ENCODE data around the gene YY1. TPM values are rescaled to one million over a fixed set of nuclear protein-coding genes. Genes with fewer than 3 reads are reported as not detected.
"Not testable (repeated sequence)": the region's sequence is repeated elsewhere in the genome, so short reads cannot be mapped to it uniquely, and the experiment has no call there.

The YY1 gene
- total RNA-seq, 1 experiment from 2014 or later: 56.5 TPM

DNA sequence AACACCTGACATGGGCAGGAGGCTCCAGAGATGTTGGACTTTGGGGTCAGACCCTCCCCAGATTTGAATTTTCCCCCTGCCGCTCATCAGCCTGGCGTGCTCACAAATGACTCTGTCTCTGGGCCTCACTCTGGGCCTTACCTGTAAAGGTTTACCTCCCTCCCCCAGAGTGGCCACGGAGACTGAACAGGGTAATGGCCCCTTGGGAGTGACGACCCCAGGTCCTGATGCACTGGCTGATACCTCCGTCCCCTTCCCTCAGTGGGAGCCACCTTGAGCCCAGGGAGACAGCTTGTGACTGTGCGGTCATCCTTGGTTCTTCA lies 60.3 kb downstream of the YY1 start:
- in situ Hi-C loops (cut with HindIII; ENCODE audit: low pct_unique_long_range_greater_than_20kb, low sequenced_read_pairs): no loop called here
- no peak for DNase-seq (ENCODE audit: low read depth, low spot score)

DNA sequence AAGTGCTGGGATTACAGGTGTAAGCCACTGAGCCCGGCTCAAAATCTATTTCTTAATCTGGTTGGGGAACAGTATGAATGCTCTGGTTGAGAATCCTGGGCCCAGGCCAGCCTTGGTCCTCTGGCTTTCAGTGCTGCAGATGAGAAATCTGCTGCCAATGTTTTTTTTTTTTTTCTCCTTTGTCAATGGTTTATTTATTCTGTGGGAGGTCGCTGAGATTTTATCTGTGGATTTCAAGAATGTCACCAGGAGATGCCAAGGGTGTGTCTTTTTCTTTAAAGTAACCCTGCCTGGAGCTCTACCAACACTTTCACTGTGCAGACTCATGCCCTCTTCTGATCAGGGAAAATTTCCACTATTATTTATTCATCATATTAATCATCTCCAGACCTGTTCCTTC lies 63.7 kb downstream of the YY1 start:
- in situ Hi-C loops (cut with HindIII; ENCODE audit: low pct_unique_long_range_greater_than_20kb, low sequenced_read_pairs): no loop called here
- no peak for DNase-seq (ENCODE audit: low read depth, low spot score)

DNA sequence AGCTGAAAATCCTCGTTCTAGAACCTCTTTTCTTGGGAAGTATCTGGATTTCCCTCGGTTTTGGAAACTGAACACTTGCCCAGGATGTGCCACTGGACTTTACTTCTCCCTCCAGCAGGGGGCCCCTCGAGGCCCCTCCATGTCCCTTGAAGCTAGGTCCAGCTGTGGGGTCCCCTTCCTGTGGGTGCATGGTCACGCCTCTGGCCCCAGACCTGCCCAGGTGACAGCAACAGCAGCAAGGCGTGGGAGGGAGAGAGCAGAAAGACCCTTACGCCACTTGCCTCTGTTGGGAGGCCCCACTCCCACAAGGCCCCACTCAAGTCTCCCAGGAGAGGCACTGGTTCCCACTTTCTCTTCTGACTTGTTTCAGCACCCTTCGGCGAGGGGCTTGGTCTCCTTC lies 64.2 kb downstream of the YY1 start:
- peak; percentile 58 for DNase-seq (ENCODE audit: low read depth, low spot score)
- in situ Hi-C loops (cut with HindIII; ENCODE audit: low pct_unique_long_range_greater_than_20kb, low sequenced_read_pairs): no loop called here

DNA sequence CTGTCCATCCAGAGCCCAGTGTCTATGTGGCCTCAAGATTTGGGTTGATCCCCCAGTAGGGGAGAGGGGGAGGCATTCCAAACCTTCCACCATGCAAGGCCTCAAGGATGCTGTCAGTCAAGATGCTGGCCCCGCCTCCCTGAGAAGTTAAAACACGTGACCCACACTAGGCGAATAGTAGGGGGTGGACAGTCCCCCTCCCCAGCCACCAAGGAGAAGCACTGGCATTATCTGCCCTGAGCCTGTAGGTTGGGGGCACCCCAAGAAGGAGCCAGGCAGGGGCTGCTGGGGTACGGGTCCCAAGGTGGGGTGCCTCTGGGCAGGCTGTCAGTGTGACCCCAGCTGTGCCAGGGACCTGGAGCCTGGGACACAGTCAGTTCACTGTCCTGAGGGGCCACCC lies 65.0 kb downstream of the YY1 start:
- no peak for DNase-seq (ENCODE audit: low read depth, low spot score)

DNA sequence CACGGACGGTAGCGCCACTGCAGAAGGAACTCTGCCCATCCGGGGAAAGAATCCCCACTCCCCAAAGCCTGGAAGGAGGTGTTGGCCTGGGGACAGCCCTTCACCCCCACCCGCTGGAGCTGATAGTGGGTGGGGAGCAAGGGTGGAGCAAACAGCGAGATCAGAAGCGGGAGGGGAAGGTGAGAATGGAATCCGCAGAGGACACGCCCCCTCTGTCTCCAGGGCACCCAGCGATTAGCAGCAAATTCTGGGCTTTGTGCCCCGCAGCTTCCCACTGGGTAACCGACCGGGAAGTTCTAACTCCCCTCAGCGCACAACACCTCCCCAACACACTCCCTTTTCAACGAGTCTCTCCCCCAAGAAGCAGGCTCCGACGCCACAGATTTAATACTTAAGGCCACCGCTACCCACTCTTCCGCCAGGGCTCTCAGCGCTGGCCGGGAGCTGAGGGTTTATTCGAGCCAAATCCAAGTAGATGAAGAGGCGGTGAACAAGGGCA lies 65.9 kb downstream of the YY1 start:
- no peak for DNase-seq (ENCODE audit: low read depth, low spot score)
- in situ Hi-C loops (cut with HindIII; ENCODE audit: low pct_unique_long_range_greater_than_20kb, low sequenced_read_pairs): no loop called here

More for the DNA sequence above, 65.0 kb downstream of the YY1 start:
- in situ Hi-C loops (cut with HindIII; ENCODE audit: low pct_unique_long_range_greater_than_20kb, low sequenced_read_pairs): no loop called here

DNA sequence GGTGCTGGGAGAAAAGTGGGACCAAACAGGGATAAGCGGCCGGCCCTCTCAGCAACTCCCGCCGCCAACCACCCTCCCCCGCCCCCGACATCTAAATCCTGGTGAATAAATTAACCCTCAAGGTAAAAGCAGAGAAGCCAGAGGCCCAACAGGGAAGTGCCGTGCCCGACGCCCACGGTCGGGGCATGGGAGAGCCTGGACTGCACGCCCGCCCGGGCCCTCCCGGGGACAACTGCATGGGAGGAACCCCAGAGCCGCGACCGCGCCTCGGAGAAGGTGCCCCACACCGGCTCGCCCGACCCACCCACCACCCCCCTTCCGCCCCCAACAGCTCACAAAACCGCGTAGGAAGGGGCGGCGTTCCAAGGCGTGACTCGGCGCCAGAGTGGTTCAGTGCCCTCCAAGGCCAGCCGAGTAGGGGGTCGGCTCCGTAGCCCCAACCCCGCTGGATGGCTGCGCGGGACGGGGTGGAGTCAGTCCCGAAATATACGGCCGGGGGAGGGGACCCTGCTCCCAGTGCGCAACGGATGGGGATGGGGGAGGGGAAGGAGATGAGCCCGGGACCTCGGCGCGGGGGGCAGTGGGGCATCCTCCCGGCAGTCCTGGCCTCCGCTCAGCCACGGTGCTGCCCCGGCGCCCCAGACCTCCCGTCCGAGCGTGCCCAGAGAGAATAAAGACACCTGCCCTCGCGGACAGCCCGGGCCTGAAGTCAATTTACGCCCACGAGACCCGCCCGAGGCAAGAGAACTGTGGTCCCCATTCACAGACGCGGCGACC lies 66.6 kb downstream of the YY1 start:
- DNase-seq (ENCODE audit: low read depth, low spot score): no peak
- in situ Hi-C loops (cut with HindIII; ENCODE audit: low pct_unique_long_range_greater_than_20kb, low sequenced_read_pairs): no loop called here

DNA sequence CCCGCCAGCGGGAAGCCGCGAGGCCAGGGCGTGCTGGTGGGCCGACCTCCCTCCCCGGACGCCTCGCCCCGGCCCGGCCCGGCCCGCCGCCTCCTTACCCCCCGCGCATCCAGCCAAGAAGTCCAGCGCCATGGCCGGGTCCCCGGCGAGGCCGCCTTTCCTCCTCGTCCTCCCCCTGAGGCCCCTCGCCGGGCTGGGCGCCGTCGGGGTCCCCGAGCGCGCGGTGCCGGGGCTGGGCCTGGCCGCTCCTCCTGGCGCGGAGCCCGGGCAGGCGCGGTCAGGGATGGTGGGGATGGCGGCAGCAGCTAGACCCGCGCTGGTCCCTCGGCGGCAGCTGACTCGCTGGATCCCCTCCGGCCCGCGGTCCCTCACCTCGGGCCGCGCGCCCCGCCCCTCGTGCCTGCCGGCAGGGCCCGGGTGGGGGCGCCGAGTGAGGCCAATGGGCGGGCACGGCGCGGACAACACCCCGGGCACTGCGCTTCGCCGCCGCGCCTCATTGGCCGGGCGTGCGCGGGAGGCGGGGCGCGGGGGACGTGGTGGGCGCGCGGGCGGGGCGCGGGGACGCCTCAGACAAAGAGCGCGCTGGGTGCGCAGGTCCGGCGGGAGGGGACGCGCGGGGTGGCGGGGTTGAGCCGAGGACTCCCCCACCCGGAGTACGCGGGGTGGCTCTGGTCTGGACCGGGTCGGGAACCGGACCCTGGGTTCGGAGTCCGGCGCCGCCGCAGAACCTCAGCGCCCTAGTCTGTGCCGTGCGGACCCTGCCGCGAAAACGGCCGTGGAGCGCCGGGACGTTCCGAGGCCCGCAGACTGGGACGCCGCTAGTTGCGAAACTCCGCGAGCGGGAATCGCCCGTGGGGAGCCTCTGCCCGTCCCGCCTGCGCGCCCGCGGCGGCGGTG lies 67.4 kb downstream of the YY1 start, which contains the start of gene SLC25A29:
Gene SLC25A29, minus strand, starts transcription at position 344 of the 897 bp plus-strand sequence. Its CDS starts 212 bp downstream, at position 132.
- in situ Hi-C loops (cut with HindIII; ENCODE audit: low pct_unique_long_range_greater_than_20kb, low sequenced_read_pairs): no loop called here
- peak; percentile 85 for DNase-seq (ENCODE audit: low read depth, low spot score)

DNA sequence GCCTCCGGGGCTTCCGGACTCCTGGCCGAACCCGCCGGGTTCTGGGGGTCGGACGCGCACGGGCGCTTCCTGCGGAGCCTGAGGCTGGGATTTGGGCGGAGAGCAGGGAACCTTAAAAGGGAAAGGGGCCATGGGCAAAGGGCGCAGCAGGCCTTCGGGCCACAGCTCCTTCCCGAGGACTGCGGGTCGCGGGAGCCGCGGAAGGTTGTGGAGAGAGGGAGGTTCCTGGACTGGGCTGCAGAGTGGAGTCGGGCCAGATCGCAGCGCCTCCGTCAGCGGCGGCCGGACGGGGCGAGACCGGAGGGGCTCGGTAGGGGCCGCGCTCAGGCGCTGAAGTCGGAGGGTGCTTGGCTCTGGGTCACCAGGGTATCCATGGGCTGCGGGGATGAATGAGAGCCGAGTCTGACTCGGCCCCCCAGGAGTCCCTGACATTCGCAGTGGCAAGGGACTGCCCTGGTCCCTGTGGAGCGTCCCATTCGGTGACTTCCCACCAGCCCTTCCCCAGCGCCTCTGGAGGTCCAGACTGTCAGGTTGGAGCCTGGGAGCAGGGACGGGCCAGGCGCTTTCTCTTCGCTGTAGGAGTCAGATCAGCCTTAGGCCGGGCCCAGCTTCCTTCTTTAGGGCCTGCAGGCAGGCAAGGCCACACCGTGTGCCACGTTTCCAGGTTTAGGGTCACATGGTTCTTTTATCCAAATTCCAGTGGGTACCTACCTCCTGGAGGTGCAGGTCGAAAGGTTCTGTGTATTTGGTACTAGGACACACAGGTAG lies 68.2 kb downstream of the YY1 start:
- DNase-seq (ENCODE audit: low read depth, low spot score): no peak
- in situ Hi-C loops (cut with HindIII; ENCODE audit: low pct_unique_long_range_greater_than_20kb, low sequenced_read_pairs): no loop called here

DNA sequence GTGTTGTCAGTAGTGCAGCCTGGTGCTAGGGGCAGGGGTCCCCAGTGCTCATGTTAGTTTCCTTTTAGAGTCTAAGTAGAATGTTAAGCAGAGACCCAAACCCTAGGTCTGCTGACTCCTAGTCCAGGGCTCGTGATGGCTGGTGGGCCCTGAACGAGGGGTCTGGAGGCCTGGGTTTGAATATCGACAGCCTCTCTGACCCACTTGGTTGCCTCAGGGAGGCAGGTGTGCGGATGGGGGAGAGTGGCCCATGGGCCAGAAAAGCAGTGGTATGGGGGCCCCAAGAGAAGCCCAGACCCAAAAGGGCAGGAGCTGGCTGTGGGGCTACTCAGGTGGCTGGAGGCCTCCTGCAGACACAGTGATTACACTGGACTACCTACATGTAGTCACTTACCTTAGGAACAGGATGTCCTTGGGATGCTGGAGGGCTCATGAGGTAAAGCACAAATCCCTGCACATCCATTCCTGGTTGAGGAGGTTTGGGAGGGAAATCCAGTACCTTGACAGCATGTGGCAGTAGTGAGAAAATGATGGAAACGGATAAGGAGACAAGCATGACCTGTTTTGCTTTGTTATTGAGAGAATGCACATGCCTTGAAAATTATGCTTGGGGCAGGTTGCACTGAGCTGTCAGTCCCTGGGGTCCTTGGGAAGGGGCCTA lies 69.0 kb downstream of the YY1 start:
- in situ Hi-C loops (cut with HindIII; ENCODE audit: low pct_unique_long_range_greater_than_20kb, low sequenced_read_pairs): no loop called here
- no peak for DNase-seq (ENCODE audit: low read depth, low spot score)

DNA sequence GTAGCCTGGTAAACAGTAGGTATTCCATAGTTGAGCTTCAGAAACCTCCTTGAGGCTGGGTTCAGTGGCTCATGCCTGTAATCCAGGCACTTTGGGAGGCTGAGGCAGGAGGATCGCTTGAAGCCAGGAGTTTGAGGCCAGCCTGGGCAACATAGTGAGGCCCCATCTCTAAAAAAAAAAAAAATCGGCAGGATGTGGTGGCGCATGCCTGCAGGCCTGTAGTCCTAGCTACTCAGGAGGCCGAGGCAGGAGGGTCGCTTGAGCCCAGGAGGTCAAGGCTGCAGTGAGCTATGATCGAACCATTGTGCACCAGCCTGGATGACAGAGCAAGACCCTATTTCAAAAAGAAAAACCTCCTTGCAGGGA lies 69.5 kb downstream of the YY1 start:
- DNase-seq (ENCODE audit: low read depth, low spot score); in situ Hi-C loops (cut with HindIII; ENCODE audit: low pct_unique_long_range_greater_than_20kb, low sequenced_read_pairs): not testable (repeated sequence)

DNA sequence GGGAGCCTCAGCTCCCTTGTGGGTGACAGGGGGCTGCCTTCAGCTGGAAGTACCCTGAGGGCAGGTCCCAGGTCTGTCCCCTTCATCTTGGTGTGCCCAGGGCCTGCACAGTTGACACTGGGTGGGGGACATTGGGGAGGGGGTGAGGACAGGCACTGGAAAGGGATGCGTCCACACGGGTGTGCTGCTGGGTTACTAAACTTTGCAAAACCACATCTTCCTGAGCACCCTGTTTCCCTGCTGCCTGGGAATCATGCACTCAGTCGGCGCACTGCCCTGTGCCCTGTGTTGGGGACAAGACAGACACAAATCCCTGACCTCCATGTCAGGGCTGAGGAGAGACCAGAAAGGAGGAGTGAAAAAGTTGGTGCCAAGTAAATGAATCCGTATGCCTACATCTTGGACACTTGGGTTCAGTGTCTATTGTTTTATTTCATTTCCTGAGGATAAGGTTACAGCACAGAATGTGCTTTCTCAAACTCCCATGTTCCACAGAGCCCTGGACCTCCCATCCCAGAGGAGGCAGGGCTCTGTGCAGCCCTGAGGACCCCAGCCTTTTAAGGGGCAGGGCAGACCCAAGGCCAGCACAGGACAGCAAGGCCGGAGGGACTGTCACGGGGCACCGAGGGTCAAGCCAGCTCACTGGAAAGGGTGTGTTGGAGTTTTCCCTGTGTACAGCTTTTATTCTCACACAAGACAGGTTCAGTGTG lies 70.2 kb downstream of the YY1 start:
- no peak for DNase-seq (ENCODE audit: low read depth, low spot score)
- in situ Hi-C loops (cut with HindIII; ENCODE audit: low pct_unique_long_range_greater_than_20kb, low sequenced_read_pairs): no loop called here

DNA sequence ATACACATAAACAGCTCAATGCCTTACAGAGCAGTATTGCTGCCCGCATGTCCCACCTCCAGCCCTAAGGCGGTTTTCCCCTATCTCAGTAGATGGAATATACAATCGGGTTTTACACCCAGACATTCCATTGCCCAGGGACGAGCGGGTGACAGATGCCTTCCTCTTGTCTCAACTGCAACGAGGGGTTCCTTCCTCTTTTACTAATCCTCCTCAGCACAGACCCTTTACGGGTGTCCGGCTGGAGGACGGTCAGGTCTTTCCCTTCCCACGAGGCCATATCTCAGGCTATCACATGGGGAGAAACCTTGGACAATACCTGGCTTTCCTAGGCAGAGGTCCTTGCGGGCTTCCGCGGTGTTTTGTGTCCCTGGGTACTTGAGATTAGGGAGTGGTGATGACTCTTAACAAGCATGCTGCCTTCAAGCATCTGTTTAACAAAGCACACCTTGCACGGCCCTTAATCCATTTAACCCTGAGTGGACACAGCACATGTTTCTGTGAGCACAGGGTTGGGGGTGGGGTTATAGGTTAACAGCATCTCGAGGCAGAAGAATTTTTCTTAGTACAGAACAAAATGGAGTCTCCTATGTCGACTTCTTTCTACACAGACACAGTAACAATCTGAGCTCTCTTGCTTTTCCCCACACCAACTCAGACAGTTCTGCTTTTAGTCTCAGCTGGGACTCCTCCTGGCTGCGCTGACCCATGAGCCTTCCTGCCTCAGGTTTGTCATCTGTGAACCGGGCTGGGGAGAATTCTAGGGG lies 73.3 kb downstream of the YY1 start:
- in situ Hi-C loops (cut with HindIII; ENCODE audit: low pct_unique_long_range_greater_than_20kb, low sequenced_read_pairs); DNase-seq (ENCODE audit: low read depth, low spot score): not testable (repeated sequence)

DNA sequence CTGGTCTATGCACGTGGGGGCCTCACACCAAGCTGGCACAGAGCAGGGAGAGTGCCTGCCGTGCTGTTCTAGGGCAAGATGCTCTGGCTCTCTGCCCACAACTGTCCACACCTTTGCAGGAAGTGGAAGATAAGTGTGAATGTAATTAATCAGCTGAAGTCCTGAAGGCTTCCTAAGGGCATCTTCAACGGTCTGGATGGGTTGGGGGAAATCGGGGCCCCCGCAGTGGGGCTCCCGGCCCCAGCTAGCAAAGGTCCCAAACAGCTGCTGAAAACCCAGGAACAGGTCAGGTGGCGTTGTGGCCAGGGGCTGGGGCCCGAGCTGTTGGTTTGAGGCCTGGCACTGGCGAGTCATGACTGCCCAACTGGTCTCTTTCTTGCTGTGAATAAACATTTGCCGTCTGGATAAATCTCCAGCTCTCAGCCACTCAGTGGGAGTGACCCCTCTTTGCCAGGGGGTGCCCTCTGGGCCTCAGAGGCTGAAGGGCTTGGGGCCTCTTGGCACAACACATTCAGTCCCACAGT lies 74.0 kb downstream of the YY1 start:
- no peak for DNase-seq (ENCODE audit: low read depth, low spot score)
- in situ Hi-C loops (cut with HindIII; ENCODE audit: low pct_unique_long_range_greater_than_20kb, low sequenced_read_pairs): no loop called here

DNA sequence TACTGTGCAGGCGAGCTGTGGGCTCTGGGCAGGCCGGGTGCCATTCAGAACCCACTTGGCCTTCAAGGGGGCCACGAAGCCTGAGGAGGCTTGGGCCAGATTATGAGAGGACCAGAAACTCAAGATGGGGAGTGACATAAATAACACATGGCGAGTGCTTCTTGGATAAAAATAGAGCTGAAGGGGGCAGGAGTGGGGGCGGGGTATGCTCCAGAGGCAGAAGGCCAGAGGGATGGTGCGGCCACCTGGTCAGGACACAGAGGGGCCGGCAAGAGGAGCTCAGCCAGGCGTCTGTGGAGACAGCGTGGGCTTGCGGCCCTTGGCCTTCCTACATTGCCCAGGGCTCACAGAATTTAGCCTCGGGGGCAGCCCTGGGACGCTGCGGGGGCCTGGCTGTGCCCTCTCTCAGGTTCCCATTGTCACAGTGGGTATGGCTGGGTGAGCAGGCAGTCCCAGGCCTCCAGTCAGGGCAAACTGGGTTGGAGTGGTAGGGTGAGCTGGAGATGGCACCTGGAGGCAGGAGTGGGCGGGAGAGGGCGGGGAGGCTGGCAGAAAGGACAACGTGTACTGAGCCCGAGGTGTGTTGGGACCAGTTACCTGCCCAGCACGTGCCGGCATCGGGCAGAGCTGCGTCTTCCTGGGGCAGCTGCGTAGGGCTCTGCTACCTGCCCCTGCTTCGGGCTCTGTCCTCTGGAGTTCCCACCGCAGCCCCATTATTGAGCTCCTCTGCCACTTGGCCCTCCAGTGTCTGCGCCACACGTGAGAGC lies 74.7 kb downstream of the YY1 start:
- in situ Hi-C loops (cut with HindIII; ENCODE audit: low pct_unique_long_range_greater_than_20kb, low sequenced_read_pairs): no loop called here

DNA sequence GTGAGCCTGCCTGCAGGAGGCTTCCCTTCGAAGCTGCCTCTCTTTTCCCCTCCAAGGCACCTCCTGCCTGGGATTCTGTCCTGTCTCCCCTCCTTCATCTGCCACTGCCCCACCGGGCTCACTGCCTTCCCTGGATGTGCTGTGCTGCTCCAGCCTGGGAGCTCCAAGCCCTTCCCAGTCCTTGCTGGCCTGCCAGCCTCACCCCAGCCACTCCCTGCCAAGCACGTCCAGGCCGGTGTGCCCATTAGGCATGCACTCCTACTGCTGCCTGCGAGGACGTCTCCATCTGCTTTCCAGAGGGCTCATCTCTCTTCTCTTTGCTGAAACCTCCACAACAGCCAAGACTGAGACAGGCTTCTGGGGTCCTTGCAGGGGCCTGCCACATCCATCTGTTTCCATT lies 75.8 kb downstream of the YY1 start:
- no peak for DNase-seq (ENCODE audit: low read depth, low spot score)
- in situ Hi-C loops (cut with HindIII; ENCODE audit: low pct_unique_long_range_greater_than_20kb, low sequenced_read_pairs): no loop called here

More for the DNA sequence above, 74.7 kb downstream of the YY1 start:
- DNase-seq (ENCODE audit: low read depth, low spot score): no peak
